Activated CD8-positive, alpha-beta memory T cell treated with anti-CD3 and anti-CD28 coated beads for 36 hours (primary cell): Measurements from ENCODE around the gene CALCOCO1. TPM values are rescaled to one million over a fixed set of nuclear protein-coding genes. Genes with fewer than 3 reads are reported as not detected.
"Not testable (repeated sequence)": the region's sequence is repeated elsewhere in the genome, so short reads cannot be mapped to it uniquely, and the experiment has no call there.

Experiments used
- CTCF ChIA-PET: fragments of 350-600 bp; sonication (Branson Sonifier 250); formaldehyde crosslinking; loops from one replicate; lab custom pipeline; 2021; ENCODE audit warnings: antibody characterized with exemption; lab: Charles Lee
- POLR2A ChIA-PET: fragments of 350-600 bp; sonication (Branson Sonifier 250); formaldehyde crosslinking; loops from one replicate; lab custom pipeline; 2021; ENCODE audit warnings: antibody characterized with exemption; lab: Charles Lee
- total RNA-seq, 2 experiments: library from RNA; stranded (reverse); gene quantifications; one replicate each; pipeline ENCODE4 v1.2.3, GENCODE V29; 2021

The CALCOCO1 gene, protein sequence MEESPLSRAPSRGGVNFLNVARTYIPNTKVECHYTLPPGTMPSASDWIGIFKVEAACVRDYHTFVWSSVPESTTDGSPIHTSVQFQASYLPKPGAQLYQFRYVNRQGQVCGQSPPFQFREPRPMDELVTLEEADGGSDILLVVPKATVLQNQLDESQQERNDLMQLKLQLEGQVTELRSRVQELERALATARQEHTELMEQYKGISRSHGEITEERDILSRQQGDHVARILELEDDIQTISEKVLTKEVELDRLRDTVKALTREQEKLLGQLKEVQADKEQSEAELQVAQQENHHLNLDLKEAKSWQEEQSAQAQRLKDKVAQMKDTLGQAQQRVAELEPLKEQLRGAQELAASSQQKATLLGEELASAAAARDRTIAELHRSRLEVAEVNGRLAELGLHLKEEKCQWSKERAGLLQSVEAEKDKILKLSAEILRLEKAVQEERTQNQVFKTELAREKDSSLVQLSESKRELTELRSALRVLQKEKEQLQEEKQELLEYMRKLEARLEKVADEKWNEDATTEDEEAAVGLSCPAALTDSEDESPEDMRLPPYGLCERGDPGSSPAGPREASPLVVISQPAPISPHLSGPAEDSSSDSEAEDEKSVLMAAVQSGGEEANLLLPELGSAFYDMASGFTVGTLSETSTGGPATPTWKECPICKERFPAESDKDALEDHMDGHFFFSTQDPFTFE
- 10 to 100 TPM; 12.9 to 13.2 TPM for total RNA-seq

DNA sequence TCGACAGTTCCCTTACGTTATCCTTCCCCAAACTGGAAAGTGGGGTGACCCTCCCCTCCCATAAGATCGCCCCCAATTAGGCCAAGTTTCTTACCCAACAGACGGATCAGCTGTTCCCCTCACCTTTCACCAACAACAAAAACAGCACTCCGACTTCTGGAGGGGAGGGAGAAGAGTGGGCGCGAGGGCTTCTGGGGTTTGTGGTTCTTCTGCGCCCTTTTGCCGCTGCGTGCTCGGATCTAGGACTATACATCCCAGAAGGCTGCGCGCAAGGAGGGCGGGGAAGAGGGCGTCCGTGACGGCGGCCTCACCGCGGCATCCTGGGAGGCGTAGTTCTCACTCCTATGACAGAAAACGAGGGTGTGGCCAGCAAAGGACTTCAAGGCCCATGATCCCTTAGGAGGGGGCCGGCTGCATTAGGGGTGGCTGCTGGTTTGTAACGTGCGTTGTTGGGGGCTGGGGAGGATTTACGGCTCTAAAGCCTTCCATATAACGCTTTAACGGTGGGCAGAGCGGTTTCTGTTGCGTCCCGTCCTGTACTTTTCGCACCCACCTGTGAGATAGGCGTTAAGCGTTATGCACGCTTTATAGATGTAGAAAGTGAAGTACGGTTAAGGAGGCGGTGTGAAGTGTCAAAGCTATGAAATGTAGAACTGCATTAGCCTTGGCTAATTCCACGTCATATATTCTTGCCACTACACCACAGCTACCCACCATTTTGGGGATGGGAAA lies at the start of gene CALCOCO1:
CALCOCO1 (minus strand) TSS at position 143 of the 732 bp plus-strand sequence. CDS start 2,210 bp downstream, outside the sequence.
- POLR2A ChIA-PET = interaction anchor here (1.1 kb wide), 1 partner anchor 11 kb away, joined by 4 read pairs; no protein-coding TSS in a partner anchor
- CTCF ChIA-PET = interaction anchor here (0.6 to 16.7 kb wide), 5 partner anchors 9 to 281 kb away, joined by 3 to 156 read pairs (median 3); partner anchors contain the start of genes CISTR and HOXC8

DNA sequence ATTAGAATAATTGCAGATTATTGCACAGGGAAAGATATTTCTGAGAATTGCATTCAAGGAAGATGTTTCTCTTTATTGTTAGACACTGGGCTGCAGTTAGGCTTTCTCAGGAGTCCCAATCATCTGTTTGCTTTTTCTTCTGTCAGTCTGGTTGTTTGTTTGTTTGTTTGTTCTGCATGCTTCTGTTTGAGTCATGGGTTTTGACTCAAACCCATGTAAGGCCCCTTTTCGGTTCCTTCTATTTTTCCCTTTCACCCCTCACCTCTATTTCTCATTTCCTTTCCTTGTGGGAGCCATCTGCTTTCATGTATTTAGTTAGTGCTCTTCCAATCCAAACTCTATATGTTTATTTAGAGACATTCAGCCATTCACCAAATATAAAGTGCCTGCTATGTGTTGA lies 49.6 kb upstream of the CALCOCO1 start:
- ChIA-PET CTCF (no interaction called here), POLR2A (no interaction called here)

DNA sequence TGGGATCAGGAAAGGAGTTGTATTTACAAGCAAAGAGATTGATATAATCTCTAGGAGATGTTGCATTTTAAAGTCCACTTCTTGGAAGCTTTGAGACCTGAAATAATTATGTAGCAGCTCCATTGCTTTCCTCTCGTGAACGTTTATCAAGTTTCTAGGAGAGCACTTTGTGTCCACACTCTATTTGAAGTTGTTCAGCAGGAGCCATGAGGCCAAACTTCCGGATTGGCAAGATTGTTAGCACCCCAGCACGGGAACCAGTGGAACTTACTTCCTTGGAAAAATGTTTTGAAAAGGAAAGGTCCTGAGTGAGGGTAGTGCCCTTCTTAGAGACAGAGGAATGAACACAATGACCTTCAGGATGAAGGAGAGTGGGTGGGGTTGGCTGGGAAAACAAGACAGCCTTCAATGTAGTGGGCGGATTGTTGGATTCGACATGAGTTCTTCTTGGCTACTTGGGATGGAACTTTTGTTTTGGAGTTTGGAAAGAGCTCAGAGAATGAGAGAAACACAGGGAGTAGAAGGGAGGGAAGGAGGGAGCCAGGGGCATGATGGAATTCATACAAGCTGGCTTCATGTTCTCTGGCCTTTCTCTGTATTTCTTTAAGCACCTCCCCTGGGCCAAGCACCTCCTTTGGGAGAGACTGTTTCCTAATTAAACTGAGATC lies 48.4 kb upstream of the CALCOCO1 start:
- CTCF ChIA-PET = no interaction called here
- POLR2A ChIA-PET = no interaction called here

DNA sequence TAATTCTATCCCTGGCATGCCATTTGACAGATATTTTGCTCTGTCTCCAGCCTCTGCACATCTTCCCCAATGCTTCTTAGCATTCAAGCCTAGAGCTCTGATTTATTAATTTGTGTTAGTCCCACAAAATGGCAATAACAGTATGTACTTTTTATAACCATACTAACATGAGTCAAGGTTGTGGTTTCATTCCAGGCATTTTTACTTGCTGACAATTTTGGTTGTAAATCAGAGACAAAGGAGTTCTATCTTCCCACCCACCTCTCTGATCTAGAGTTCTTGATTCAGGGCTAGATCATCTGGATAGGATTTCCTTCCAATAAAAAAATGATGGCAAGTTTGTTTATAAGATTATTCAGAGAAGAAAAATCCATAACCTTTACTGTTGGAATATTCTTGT lies 43.0 kb upstream of the CALCOCO1 start:
- ChIA-PET POLR2A (no interaction called here), CTCF (interaction anchor here (0.7 kb wide), 1 partner anchor 38 kb away, joined by 4 read pairs; no protein-coding TSS in a partner anchor)

DNA sequence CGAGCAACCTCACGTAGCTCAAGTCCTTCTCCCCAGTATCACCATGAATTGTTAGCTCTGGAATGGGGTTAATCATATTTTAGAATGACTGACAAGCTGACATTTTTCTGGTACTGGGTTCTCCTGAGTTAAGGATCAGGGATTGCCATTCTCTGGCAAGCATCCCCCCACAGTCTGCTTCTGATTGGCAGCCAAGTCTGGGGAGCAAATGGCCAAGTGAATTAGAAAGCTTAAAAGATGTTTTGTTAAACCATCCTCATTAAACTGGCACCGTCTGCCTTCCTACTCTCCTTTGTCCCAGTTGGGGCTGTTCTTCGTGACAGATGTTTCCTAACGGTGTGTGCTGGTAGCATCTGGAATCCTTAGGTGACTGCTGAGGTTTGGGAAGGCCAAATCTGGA lies 41.7 kb upstream of the CALCOCO1 start:
- ChIA-PET CTCF (interaction anchor here (0.8 to 1.3 kb wide), 2 partner anchors 12 to 26 kb away, joined by 3 read pairs; no protein-coding TSS in a partner anchor), POLR2A (no interaction called here)

DNA sequence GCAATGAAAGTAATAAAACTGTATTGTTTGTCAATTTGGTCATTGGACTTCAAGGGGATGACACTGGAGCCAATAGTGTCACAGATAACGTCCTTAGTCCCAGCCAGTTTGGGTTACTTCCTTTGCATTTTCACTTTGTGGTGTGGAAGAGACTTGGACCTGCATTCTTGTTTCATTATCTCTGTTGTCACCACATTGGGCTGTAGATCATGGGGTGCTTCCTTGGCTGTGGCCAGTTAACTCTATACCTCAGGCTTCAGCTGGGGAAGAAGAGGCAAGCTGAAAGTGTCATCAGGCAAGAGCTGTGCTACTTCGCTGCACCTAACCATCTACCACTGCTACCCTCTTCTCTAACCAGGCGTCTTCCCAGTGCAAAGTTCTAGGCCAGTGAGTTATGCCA lies 39.6 kb upstream of the CALCOCO1 start:
- ChIA-PET CTCF (interaction anchor here (1.1 kb wide), 1 partner anchor 10 kb away, joined by 3 read pairs; no protein-coding TSS in a partner anchor), POLR2A (no interaction called here)

DNA sequence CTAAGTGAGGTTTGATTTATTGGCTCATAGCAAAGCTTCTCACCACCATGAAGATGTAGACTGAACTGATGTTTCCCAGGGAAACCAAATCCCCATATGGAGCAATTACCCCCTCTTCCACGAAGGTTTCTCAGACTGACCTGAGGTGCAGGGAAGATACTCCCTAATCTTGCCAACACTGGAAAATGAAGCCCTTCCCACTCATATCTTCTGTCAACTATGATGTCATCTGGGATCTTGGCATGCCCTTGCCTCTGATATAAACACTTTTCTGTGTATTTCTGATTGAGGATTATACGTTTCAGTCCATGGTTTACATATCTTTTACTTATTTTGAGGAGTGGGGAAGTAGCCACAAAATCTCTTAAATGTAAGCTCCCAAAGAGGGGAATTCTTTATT lies 38.6 kb upstream of the CALCOCO1 start:
- ChIA-PET POLR2A (no interaction called here), CTCF (interaction anchor here (1.1 to 1.2 kb wide), 2 partner anchors 9 kb away, joined by 3 to 5 read pairs; no protein-coding TSS in a partner anchor)

DNA sequence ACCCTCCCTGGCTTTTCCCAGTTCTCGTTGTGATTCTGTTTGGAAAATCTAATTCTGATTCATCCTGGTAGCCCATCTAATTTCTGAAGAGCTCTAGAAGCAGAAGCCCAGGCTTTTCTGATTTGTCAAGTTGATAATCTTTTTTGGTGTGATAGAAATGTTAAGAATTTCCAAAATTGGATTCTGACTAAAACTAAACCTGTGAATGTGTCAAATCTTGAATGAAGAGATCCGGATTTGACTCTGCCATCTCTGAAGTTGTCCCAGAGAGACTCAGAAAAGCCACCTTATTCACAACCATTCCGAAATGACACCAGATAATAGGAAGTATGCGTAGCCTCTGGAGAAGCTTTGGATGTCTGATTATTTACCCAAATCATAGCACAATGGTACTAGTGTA lies 37.4 kb upstream of the CALCOCO1 start:
- ChIA-PET POLR2A (no interaction called here), CTCF (interaction anchor here (1.0 to 1.2 kb wide), 2 partner anchors 8 to 21 kb away, joined by 3 to 5 read pairs; no protein-coding TSS in a partner anchor)

DNA sequence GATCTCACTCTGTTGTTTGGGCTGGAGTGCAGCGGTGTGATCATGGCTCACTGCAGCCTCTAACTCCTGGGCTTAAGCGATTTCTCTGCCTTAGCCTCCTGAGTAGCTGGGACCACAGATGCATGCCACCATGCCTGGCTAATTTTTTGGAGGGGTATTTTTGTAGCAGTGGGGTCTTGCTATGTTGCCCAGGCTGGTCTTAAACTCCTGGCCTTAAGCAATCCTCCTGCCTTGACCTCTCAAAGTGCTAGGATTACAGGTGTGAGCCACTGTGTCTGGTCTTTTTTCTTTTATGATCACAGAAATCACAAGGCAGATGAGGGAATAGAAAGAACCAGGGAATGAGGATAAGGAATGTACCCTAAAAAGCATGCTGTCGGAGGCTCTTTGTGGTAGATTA lies 35.5 kb upstream of the CALCOCO1 start:
- POLR2A ChIA-PET, CTCF ChIA-PET: not testable (repeated sequence)

DNA sequence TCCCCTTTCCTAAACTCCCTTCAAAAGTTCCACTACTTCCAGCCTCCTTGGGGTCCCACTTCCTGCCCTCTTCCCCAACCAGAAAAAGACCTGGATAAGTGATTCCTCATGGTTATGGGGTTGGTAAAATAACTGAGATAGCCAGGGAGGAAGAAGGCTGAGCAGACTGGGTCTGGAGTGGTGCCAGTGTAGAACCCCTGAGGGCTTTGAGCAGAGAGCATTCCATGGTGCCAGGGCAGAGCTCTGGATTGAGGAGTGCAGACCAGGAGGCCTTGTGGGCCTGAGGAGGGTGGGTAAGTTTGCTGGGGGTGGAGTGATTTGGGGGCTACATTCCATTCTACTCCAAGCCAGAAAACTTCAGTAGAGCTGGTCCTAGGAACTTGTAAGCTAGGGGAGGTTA lies 34.1 kb upstream of the CALCOCO1 start:
- ChIA-PET POLR2A (no interaction called here), CTCF (interaction anchor here (1.3 to 1.8 kb wide), 2 partner anchors 16 to 20 kb away, joined by 4 read pairs; no protein-coding TSS in a partner anchor)

DNA sequence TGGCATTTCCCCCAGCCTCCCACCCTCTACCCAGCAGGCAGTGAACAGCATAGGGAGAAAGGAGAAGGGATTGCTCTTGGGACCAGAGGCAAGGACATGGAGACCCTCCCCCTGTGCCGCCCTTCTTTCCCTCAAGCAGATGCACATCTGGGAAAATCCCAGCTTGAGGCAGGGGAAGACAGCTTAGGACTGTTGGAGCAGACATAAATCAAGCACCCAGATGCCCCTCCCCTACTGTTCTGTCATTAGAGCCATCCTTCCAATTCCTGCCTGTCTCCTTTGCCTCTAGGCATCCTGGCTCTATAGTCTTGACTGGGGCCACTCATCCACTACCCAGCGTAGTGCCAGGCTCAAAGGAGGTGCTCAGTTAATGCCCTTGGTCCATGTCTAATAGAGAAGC lies 32.0 kb upstream of the CALCOCO1 start:
- POLR2A ChIA-PET = no interaction called here
- CTCF ChIA-PET = interaction anchor here (1.0 kb wide), 1 partner anchor 15 kb away, joined by 3 read pairs; no protein-coding TSS in a partner anchor

DNA sequence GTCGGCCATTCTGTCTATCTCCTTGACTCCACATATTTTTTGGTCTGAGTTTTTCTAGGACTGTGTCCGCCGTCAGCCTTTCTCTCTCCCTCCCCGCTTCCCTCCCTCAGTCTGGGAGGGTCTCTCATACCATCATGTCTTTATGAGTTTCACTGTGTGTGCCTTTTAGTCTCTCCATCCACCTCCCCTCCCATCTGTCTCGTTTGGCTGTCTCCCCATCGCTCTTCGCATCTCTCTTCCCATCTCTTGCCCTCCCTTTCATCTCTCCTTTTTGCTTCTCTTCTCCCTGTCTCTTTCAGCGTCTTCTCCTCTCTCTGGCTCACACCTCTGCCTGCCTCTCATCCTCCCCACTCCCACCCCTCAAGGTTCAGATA lies 31.5 kb upstream of the CALCOCO1 start:
- ChIA-PET POLR2A (no interaction called here), CTCF (interaction anchor here (6.9 kb wide), 1 partner anchor 14 kb away, joined by 71 read pairs; no protein-coding TSS in a partner anchor)

DNA sequence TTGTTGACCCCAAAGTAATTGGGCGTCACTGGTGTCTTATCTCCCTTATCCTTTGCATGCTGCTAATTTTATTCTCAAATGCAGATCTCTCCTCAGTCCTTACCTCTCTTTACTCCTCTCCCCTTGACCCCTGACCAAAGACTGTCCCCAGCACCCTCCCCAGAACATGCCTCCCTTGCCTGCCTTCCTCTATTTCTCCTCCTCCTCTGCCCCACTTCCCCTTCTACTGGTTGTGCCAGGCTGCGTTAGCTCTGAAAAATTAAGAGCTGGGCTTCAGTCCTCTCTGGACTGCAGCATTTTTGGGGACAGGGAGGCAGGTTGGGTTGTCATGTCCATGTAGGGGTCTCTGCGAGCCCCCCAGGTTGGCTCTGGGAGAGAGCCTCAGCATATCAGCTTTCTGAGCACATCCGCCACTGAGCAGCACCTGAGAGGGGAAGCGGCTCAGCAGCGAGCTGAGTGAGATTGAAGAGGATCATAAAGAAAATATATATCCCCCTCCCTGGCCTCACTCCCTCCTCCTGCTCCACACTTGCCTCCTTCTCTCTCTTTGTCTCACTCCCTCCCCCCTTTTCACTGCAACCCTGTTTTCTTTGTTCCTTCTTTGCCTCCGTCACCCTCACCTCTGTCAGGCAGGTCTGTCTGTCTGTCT lies 31.0 kb upstream of the CALCOCO1 start:
- ChIA-PET POLR2A (no interaction called here), CTCF (interaction anchor here (1.0 to 6.9 kb wide), 4 partner anchors 13 to 82 kb away, joined by 3 to 71 read pairs (median 7); partner anchors contain the start of gene ATP5MC2)

DNA sequence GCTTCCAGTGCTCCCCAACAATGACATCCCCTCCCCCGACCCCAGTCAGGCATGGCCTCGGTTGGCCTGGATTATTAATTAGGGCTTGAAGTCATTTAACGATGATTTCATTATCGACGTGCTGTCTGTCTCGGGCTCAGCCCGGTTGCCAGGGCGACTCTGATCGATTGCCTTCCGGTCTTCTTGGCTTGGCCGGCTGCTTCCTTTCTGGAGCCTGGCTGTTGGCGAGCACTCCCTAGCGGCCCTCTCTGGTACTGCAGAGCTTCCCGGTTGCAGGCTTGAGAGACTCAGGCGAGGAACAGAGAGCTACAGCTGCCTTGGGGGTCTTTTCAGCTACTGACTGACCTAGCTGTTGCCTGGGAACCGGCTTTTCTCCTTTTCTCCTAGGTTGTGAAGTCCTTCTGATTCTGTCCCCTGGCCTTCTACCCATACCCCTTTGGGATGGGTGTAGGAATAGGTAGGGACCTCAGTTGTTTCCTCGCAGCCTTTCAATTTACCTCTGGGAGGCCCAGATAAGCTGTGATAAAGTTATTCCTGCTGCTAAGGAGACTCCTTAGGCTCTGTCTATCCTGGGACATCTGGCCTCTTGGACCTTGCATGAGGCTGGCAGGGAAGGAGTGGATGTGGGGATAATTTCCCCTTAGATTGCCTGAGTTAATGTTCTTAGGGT lies 30.0 kb upstream of the CALCOCO1 start:
- POLR2A ChIA-PET = interaction anchor here (0.7 to 1.1 kb wide), 2 partner anchors 10 to 67 kb away, joined by 3 to 4 read pairs; no protein-coding TSS in a partner anchor
- CTCF ChIA-PET = interaction anchor here (0.7 to 6.9 kb wide), 13 partner anchors 8 to 129 kb away, joined by 3 to 71 read pairs (median 5); partner anchors contain the start of gene ATP5MC2

DNA sequence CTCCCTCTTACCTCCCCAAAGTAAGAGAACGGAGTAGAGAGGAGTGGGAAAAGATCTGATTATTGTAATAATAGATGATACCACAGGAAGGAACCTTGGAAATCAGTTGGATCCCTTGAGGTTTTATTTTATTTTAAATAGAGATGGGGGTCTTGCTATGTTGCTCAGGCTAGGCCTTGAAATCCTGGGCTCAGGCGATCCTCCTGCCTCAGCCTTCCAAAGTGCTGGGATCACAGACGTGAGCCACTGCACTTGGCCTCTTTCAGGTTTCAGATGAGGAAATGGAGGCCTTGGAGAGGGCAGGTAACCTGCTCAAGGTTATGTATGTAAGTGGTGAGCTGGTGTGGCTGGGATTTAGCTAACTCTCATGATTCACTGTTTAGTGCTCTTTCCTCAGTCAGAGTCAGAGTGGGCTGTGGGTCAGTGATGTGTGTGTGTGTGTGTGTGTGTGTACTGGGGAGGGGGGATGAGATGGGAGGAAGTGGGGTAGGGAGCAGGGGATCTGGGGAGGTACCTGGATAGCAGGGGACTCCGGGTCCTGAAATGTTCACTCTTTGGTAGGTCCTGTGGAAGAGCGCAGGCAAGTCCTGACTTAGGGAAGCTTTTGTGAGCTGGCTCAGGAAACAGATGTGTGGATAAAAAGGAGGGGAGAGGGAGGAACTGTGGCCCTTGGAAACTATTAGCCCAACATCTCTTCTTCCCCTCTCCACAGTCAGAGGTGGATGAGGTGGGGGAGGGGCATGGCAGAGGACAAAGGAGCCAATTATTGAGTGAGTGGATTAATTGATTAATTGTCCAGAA lies 29.2 kb upstream of the CALCOCO1 start:
- ChIA-PET POLR2A (interaction anchor here (1.1 kb wide), 1 partner anchor 67 kb away, joined by 3 read pairs; no protein-coding TSS in a partner anchor), CTCF (interaction anchor here (0.7 to 6.9 kb wide), 12 partner anchors 9 to 1576 kb away, joined by 3 to 71 read pairs (median 6); no protein-coding TSS in a partner anchor)

DNA sequence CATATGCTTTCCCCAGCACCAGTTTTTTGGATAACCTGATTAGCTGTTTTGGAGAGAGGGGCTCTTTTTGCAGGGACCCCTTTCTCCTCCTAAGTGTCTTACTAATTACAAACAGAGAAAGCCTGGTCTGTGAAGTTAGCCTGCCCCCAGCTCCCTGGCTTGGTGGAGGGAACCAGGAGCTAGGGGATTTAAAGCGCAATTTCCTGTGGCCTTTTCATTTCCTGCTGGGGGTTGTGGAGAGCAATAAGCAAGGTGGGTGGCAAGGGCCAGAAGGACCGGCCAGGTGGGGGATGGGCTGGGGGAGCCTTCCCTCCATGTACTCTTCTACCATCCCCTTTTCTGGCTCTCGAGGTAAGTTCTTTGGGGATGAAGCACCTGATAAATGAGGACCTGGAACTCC lies 28.6 kb upstream of the CALCOCO1 start:
- ChIA-PET POLR2A (no interaction called here), CTCF (interaction anchor here (0.7 to 6.9 kb wide), 2 partner anchors 11 to 1575 kb away, joined by 4 to 71 read pairs; no protein-coding TSS in a partner anchor)
